ENCODE data around the gene NEUROG1.
A peak's percentile ranks its signal among the peaks of the same experiment; 100 is the strongest.

NEUROG1 gene

GRCh38 chr5:135488727-135489465 lies 46.9 kb downstream of the NEUROG1 start:
- no peak for TF ChIP-seq CTCF (IDR thresholded peaks at IDR 0.05; ENCODE audit: low read depth, low read length)
- H3K4me3 ChIP-seq (ENCODE audit: low read depth, low read length), result peak overlapping the region; percentile 59

DNA sequence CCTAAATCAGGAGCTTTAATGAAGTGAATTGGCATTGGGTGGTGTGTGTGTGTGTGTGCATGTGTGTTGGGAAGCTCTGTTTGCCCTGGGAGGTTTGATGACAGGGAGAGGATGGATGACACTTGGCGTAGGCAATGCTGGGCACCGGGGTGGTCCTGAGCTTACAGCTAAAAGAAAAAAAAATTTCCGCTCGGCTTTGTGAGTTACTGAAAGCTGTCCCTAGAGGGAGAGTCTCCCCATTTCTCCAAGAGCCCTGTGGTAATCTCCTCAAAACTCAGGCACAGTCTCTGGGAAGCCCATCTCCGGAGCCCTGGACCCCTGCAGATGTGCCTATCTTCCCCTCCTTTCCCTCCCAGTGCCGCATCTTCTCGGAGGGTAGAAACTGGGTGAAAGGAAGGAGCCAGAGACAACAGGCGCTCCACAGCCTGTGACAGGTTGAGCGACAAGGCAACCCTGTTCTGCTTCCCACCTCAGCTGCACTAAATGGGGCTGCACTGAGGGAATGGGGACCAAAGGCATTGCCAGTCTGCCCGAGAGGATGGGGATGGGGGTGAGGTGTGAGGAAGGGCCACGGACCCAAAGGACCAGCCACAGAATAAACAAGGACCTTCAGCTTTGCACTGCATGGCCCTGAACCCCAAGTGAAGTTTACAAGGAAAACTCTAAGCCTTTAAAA lies 47.8 kb downstream of the NEUROG1 start:
- peak overlapping the region; percentile 59 for H3K4me3 ChIP-seq (ENCODE audit: low read depth, low read length)
- no peak for TF ChIP-seq CTCF (IDR thresholded peaks at IDR 0.05; ENCODE audit: low read depth, low read length)

GRCh38 chr5:135487037-135487395 lies 48.7 kb downstream of the NEUROG1 start:
- TF ChIP-seq CTCF (IDR thresholded peaks at IDR 0.05; ENCODE audit: low read depth, low read length), result no peak
- no peak overlapping the region for H3K4me3 ChIP-seq (ENCODE audit: low read depth, low read length)

GRCh38 chr5:135486131-135487036 lies 49.4 kb downstream of the NEUROG1 start:
- no peak for TF ChIP-seq CTCF (IDR thresholded peaks at IDR 0.05; ENCODE audit: low read depth, low read length)

GRCh38 chr5:135484674-135485086 lies 51.1 kb downstream of the NEUROG1 start:
- no peak overlapping the region for H3K4me3 ChIP-seq (ENCODE audit: low read depth, low read length)
- TF ChIP-seq CTCF (IDR thresholded peaks at IDR 0.05; ENCODE audit: low read depth, low read length), result no peak

More at GRCh38 chr5:135486131-135487036, 49.4 kb downstream of the NEUROG1 start:
- H3K4me3 ChIP-seq (ENCODE audit: low read depth, low read length), result no peak overlapping the region

Measured in WI38 (cell line).